Measurements from ENCODE around the gene CHRD.
"Not testable (repeated sequence)": the region's sequence is repeated elsewhere in the genome, so short reads cannot be mapped to it uniquely, and the experiment has no call there.

Gene CHRD

DNA sequence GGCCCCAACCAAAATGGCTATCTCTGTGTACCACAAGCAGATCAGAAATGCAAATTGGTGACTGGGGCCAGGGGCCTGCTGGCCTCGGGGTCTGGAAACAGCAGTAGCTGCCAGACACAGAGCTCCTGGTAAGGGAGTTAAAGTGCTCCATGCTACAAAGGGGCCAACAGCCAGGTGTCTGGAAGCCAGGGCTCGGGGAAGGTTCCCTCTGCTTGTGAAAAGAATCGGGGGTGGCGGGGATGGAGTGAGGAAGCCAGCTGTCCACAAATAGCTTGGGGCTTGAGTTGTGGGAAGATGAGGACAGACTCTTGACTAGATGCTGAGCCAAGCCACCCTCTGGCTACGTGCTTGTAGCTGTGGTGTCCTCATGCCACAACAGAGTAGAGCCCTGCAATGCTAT lies 39.3 kb downstream of the CHRD start:
- DNase-seq (ENCODE audit: low spot score) = no peak

DNA sequence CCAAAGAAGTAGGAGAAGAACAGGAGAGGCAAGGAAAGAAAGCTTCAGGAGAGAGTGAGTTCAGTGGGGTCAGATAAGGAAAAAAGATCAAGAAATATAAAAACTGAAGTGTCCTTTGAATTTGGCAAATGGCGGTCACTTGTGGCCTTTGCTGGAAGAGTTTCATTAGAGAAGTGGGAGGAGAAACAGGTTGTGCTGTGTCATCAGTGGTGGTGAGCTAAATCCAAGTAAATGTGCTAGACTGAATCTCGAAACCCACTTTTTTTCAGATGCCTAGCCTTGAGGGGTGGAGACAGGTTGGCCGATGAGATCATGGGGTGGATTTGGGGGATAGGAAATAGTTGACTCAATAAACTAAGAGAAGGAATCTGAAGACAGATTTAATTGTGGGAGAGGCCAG lies 43.7 kb downstream of the CHRD start:
- no peak for DNase-seq (ENCODE audit: low spot score)

DNA sequence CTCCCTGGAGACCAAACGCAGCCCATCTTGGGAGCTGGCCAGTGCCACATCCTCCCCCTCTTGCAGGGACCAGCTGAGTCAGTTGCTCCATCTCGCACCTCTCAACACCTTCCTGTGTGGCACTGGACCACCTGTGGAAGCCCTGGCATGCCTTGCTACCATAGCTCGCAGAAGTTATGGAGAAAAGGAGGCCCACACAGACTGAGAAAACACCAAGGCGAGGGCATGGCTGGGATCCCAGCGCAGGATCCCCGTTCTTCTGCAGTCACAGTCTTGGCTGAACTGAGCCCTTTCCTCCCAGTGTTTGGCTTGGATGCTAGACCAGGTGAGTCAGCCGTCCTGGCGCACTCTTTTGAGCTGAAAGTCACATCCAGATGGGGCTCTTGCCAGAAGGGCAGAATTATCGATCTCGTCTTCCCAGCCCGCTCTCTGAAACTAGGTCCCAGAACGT lies 46.9 kb downstream of the CHRD start:
- DNase-seq (ENCODE audit: low spot score) = no peak

DNA sequence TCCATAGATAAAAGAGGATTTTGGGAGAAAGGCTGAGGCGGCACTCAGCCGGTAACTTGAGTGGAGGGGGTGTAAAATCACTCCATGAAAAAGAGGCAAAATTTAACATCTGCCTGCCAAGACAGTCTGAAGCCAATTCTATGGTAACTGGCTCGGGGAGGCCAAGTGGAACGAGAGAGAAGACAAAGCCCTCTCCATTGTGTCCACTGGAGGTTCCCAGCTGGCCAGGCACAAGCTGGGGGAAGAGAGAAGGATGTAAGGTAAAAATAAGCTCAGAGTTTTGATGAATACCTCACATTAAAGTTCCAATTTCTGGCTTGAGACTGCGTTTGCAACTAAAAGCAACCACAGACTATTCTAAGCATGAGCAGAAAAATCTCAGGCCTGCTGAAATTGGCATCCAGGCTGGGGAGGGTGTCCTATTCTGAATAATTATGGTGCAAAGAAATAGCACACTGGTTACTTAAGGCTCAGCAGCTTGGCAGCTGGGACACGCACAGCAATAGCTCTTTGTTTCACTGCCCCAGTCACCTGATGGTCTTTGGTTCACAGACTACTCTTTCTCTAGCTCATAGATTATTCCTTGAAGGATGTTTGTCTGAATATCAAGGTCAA lies 48.8 kb downstream of the CHRD start:
- DNase-seq (ENCODE audit: low spot score) = no peak

DNA sequence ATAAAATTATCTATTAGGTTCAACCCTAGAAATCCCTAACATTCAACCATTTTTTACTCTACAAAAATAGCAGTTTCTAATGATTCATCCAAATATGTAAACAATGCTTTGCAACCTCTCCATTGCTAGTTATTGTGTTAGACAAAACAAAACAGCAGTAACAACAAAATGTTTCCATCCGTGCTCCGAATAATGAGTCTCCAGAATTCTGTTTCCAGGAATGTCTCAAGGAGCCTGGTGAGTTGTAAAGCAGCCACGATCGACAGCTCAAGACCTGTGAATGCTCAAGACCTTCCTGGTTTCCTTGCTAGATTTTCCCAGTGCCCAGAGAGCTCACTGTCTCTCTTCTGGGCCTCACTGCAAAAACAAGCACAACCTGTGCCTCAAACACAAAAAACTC lies 49.9 kb downstream of the CHRD start:
- no peak for DNase-seq (ENCODE audit: low spot score)

DNA sequence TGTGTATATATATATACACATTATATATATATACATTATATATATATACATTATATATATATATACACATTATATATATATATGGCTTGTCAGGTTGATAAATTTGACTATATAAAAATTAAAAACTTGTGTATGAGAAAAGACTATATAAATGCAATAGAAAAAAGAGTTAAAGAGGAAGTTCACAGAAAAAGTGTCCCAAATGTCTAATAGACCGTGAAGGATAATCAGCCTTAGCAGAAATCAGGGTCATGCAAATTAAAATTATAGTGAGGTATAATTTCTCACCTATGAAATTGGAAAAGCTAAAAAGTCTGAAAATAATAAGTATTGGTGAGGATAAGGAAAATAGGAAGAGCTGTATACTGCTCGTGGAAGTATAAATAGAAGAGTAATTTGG lies 51.1 kb downstream of the CHRD start:
- no peak for DNase-seq (ENCODE audit: low spot score)

DNA sequence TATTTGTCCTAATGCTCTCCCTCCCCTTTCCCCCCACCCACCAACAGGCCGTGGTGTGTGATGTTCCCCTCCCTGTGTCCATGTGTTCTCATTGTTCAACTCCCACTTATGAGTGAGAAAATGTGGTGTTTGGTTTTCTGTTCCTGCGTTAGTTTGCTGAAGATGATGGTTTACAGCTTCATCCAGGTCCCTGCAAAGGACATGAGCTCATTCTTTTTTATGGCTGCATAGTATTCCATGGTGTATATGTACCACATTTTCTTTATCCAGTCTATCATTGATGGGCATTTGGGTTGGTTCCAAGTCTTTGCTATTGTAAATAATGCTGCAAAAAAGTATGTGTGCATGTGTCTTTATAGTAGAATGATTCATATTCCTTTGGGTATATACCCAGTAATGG lies 53.3 kb downstream of the CHRD start:
- not testable (repeated sequence) for DNase-seq (ENCODE audit: low spot score)

DNA sequence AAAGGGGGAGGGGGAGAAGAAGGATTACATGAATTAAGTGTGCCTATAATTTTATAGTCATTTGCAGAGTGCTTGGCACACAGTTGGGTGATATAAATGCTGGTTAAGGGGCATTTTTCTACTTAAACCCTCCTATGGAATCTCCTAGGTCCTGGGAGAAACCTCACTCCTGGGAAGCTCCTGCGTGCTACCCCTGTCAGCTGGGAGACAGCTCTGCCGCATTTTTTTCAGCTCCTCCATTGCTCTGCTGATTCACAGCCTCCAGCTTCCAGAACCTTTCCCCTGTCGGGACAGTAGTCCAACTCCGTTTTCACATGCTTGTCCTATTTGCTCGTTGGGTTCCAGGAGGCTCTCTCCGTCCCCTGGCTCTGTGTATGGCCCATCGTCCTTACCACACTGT lies 59.2 kb downstream of the CHRD start:
- DNase-seq (ENCODE audit: low spot score) = no peak
